Stimulated activated naive CD8-positive, alpha-beta T cell treated with anti-CD3 and anti-CD28 coated beads, Interleukin-15, amount 100 ng/mL, for 72 hours (primary cell): ENCODE measurements around the gene SEZ6L.
A peak's percentile ranks its signal among the peaks of the same experiment; 100 is the strongest.

Experiments used
- ATAC-seq: fragments of 150-1000 bp; cut with Tn5 transposase; 2 replicates; pipeline ENCODE4 v1.10.0; 2021; ENCODE audit warnings: mild to moderate bottlenecking, moderate library complexity
- DNase-seq, 2 donors: peaks; one replicate each; pipeline ENCODE4 v3.0.0; 2021 to 2022
- H3K27ac Mint-ChIP-seq, 2 donors: one replicate each; pipeline ENCODE4 v1.8.0; 2022; ENCODE audit warnings: mild to moderate bottlenecking in 2 of 2, mixed read lengths in 2 of 2, moderate library complexity in 2 of 2
- H3K27me3 Mint-ChIP-seq: one replicate; pipeline ENCODE4 v1.8.0; 2022; ENCODE audit warnings: mixed read lengths
- H3K4me1 Mint-ChIP-seq: one replicate; pipeline ENCODE4 v1.8.0; 2022; ENCODE audit warnings: mild to moderate bottlenecking, mixed read lengths
- H3K4me3 Mint-ChIP-seq, 2 donors: one replicate each; pipeline ENCODE4 v1.8.0; 2022; ENCODE audit warnings: mild to moderate bottlenecking in 2 of 2, mixed read lengths in 2 of 2, moderate library complexity in 1 of 2
- H3K9me3 Mint-ChIP-seq, 2 donors: one replicate each; pipeline ENCODE4 v1.8.0; 2022; ENCODE audit warnings: mixed read lengths in 2 of 2

The SEZ6L gene

GRCh38 chr22:26259510-26259909, 90.2 kb downstream of the SEZ6L start:
- Mint-ChIP-seq H3K9me3 (no peaks in the 10 kb centered on the region), H3K4me1 (no peaks in the 10 kb centered on the region), H3K4me3 (no peak overlapping the region), H3K27me3 (peaks cover 44% of the 10 kb centered on the region), H3K27ac (no peak overlapping the region)
- DNase-seq (no peak), ATAC-seq (no peak)

GRCh38 chr22:26264162-26264561, 94.9 kb downstream of the SEZ6L start:
- Mint-ChIP-seq H3K27ac (no peak overlapping the region), H3K4me3 (no peak overlapping the region), H3K4me1 (no peaks in the 10 kb centered on the region), H3K9me3 (no peaks in the 10 kb centered on the region), H3K27me3 (peaks cover 35% of the 10 kb centered on the region)
- DNase-seq (no peak), ATAC-seq (no peak)

DNA sequence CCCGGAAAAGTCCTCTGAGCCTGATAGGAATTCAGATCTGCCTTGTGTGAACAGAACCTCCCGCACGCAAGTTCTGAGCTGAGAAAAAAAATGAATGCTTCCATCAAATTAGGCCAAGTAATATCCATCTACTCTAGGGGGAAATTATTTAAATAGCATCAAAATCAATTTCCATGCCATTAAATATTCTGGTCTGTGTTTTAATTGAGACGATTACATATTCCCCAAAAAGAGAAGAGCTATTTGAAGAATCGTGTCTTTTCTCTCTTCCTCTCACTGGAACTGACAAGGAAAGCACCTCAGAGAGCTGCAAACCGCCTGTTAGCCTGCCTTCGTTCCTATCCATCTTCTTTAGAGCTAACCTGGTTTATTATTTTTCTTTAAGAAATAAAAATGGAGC, 96.0 kb downstream of the SEZ6L start:
- Mint-ChIP-seq H3K4me1 (no peaks in the 10 kb centered on the region), H3K9me3 (no peaks in the 10 kb centered on the region), H3K27ac (no peak overlapping the region), H3K4me3 (no peak overlapping the region), H3K27me3 (peaks cover 43% of the 10 kb centered on the region)
- DNase-seq = no peak
- ATAC-seq = no peak

GRCh38 chr22:26265909-26266308, 96.6 kb downstream of the SEZ6L start:
- no peak for ATAC-seq
- Mint-ChIP-seq H3K27me3 (peaks cover 48% of the 10 kb centered on the region), H3K4me1 (no peaks in the 10 kb centered on the region), H3K27ac (no peak overlapping the region), H3K9me3 (no peaks in the 10 kb centered on the region), H3K4me3 (no peak overlapping the region)
- no peak for DNase-seq

DNA sequence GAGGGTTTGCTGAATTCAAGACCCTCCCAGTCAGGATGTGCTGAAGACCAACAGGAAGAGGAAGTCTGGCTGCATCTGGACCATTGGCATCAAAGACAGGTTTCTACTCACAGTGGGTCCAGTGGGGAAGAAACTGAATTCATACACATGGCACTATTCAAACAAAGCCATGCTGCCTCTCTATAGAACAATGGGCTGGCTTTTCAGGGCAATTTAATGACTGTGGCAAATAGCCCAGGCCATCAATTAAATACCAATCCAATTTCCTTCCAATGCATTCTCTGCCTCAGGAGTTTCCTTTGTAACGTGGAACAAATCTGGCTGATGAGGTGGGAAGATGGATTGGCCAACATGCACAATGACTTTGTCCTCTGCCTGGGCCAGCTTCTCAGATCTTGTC, 98.6 kb downstream of the SEZ6L start:
- no peaks in the 10 kb centered on the region for H3K4me1 Mint-ChIP-seq
- DNase-seq = no peak
- ATAC-seq = no peak
- peaks cover 35% of the 10 kb centered on the region for H3K27me3 Mint-ChIP-seq
- H3K4me3 Mint-ChIP-seq = no peak overlapping the region
- no peaks in the 10 kb centered on the region for H3K9me3 Mint-ChIP-seq
- H3K27ac Mint-ChIP-seq = no peak overlapping the region

GRCh38 chr22:26269572-26269971, 100.3 kb downstream of the SEZ6L start:
- Mint-ChIP-seq H3K9me3 (no peaks in the 10 kb centered on the region), H3K27ac (no peak overlapping the region), H3K4me3 (no peak overlapping the region), H3K4me1 (no peaks in the 10 kb centered on the region), H3K27me3 (peaks cover 32% of the 10 kb centered on the region)
- DNase-seq (no peak), ATAC-seq (no peak)

DNA sequence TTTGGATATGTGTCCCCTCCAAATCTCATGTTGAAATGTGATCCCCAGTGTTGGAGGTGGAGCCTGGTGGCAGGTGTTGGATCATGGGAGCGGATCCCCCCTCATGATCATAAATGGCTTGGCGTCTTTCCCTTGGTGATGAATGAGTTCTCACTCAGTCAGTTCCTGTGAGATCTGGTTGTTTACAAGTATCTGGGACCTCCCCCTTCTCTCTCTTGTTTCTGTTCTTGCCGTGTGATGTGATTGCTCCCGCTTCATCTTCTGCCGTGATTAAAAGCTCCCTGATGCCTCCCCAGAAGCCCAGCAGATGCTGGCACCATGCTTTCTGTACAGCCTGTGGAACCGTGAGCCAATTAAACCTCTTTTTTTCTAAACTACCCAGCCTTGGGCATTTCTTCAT, 102.2 kb downstream of the SEZ6L start:
- H3K27ac Mint-ChIP-seq = no peak overlapping the region
- H3K9me3 Mint-ChIP-seq = no peaks in the 10 kb centered on the region
- no peak overlapping the region for H3K4me3 Mint-ChIP-seq
- peaks cover 34% of the 10 kb centered on the region for H3K27me3 Mint-ChIP-seq
- no peak for DNase-seq
- no peak for ATAC-seq
- no peaks in the 10 kb centered on the region for H3K4me1 Mint-ChIP-seq

- H3K4me1 Mint-ChIP-seq = no peaks in the 10 kb centered on the region
- H3K9me3 Mint-ChIP-seq = no peaks in the 10 kb centered on the region
- no peak overlapping the region for H3K27ac Mint-ChIP-seq
- peaks cover 42% of the 10 kb centered on the region for H3K27me3 Mint-ChIP-seq
- no peak overlapping the region for H3K4me3 Mint-ChIP-seq
- no peak for DNase-seq
- ATAC-seq = no peak
Observed at GRCh38 chr22:26273011-26273675, 103.9 kb downstream of the SEZ6L start.

DNA sequence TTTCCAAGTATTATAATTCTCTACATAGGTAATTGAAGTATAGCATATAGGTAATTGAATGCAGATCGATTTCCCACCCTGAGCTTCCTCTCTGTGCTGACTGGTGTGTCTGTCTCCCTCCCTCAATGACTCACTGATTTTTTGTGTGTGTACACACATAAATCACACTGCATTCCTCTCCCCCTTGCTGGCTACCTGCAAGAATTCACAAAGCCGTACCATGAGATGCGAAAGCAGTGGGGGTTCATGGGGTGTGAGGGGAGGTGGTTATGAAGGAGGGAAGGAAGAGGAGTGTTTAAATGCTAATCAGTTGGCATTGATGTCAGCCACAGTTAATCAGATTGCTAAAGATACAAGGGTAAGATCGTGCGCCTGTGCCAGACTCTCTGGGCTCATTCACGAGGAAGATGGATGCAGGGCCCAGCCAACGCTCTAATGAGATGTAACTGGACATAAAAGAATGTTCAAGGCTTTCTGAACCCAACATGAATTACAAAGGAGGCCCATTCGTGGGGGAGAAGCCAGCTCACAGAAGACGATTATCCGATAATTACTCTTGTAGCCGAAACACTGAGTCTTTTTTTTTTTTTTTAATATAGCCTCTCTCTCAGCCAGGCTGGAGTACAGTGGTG, 107.4 kb downstream of the SEZ6L start:
- Mint-ChIP-seq H3K27ac (no peak overlapping the region), H3K4me3 (no peak overlapping the region), H3K4me1 (no peaks in the 10 kb centered on the region), H3K9me3 (no peaks in the 10 kb centered on the region), H3K27me3 (peaks cover 38% of the 10 kb centered on the region)
- ATAC-seq (no peak), DNase-seq (no peak)

DNA sequence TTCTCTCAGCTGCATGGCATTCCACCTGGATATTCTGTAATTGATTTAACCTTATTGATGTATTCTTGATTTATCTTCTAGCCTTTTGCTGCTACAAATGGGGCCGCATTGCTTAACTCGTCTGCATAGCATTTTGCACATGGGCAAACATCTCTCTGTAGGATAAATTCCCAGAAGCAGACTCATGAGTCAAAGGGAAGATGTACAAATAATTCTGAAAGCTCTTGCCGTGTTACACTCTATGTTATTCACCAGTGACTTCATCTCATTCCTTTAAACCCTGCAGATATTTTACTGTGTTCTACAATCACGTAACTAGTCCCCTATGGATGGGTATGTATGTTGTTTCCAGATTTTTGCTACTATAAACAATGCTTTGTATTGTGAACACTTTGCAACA, 112.7 kb downstream of the SEZ6L start:
- Mint-ChIP-seq H3K27ac (no peak overlapping the region), H3K4me3 (no peak overlapping the region), H3K9me3 (no peaks in the 10 kb centered on the region), H3K4me1 (no peaks in the 10 kb centered on the region), H3K27me3 (peaks cover 41% of the 10 kb centered on the region)
- no peak for DNase-seq
- ATAC-seq = no peak

DNA sequence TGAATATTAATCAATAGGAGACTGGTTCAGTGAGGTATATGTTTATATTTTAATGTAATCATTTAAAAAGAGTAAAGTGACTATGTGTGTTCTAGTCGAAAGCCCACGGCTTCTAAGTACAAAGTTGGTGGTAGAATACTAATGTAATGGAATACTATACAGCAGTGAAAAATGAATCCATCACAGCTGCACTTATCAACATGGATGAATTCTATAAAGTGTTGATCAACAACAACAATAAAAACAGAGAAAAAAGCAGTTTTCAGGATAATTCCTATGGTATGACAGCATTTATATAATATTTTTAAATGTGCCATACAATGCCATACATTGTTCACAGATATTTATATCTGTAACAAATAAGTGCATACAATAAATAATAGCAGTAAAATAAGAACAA, 114.1 kb downstream of the SEZ6L start:
- no peak overlapping the region for H3K4me3 Mint-ChIP-seq
- DNase-seq = no peak
- H3K27me3 Mint-ChIP-seq = peaks cover 29% of the 10 kb centered on the region
- H3K27ac Mint-ChIP-seq = no peak overlapping the region
- H3K9me3 Mint-ChIP-seq = no peaks in the 10 kb centered on the region
- H3K4me1 Mint-ChIP-seq = no peaks in the 10 kb centered on the region
- no peak for ATAC-seq

- no peak for ATAC-seq
- Mint-ChIP-seq H3K27ac (peak overlapping the region in 1 of 2 donors; percentile 85), H3K9me3 (no peaks in the 10 kb centered on the region), H3K27me3 (peaks cover 29% of the 10 kb centered on the region), H3K4me3 (no peak overlapping the region), H3K4me1 (no peaks in the 10 kb centered on the region)
- no peak for DNase-seq
Observed at GRCh38 chr22:26285632-26286031, 116.4 kb downstream of the SEZ6L start.

DNA sequence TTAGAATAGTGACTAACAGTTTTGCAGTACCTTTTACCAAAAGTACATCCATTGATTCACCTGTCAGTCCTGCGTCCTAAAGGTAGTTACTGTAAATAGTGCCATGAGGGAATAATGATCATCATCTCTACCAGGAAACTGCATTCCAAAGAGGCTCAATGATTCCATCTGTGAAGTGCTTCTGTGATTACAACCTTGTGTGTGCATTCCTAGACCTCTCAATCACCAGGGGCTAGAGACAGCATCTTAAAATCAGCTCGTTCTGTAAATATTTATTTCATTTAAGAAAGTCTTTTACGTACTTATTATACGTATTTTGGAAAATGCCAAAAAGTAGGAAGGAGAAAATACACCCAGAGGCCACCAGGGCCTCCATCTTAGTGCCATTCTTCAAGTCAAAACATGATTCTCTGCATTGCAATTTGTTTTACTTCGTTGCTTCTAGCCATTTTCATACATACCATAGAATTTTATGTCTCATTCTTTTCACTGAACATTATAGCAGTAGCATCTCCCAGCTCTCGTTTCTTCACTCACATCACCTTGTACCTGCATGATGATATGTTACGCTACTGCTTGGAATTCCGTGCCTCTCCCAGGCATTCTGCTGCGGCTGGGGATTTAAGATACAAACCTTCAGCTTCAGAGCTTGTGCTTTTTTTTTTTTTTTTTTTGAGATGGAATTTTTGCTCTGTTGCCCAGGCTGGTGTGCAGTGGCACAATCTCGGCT, 117.0 kb downstream of the SEZ6L start:
- Mint-ChIP-seq H3K4me3 (no peak overlapping the region), H3K27me3 (peaks cover 29% of the 10 kb centered on the region), H3K4me1 (no peaks in the 10 kb centered on the region), H3K9me3 (no peaks in the 10 kb centered on the region), H3K27ac (no peak overlapping the region)
- DNase-seq (no peak), ATAC-seq (no peak)

DNA sequence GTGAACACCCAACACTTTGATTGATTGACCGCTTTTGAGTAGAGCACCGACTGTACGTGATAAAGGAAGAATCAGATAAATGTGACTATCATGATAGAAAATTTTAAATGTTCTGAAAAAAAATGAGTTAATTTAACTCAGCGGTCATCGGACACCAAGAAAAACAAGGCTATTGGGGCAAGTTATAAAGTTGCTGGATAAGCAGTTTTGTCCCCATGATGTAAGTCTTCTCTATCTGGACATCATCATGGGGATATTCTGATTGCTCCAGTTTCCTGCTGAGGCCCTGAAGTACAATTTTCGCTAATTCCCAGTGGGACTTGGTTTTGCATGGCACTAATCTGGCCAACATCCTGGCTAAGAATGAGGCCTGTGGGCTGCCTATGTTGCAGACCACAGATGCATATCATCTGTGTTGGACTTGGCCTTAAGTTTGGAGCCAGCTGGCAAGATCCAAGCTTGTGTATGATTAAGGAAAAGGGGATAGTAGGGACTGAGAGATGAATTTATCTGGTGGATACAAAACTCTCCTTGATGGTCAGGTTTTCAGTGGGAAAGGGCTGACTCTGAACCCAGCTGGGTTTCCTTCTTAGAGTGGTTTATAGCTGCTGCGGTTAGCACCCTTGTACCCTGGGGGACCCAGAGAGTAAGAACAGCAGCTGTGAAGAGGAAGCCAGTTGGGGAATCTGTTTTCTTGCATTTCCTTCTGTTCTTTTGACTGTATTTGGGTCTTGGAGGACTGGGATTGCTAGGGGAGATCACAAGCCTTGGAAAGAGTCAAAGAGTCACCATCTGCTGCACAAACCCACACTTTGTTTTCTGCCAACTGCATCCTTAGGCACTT, 118.3 kb downstream of the SEZ6L start:
- no peak overlapping the region for H3K4me3 Mint-ChIP-seq
- H3K4me1 Mint-ChIP-seq = no peaks in the 10 kb centered on the region
- DNase-seq (no peak), ATAC-seq (no peak)
- peaks cover 19% of the 10 kb centered on the region for H3K27me3 Mint-ChIP-seq
- no peak overlapping the region for H3K27ac Mint-ChIP-seq
- no peaks in the 10 kb centered on the region for H3K9me3 Mint-ChIP-seq

DNA sequence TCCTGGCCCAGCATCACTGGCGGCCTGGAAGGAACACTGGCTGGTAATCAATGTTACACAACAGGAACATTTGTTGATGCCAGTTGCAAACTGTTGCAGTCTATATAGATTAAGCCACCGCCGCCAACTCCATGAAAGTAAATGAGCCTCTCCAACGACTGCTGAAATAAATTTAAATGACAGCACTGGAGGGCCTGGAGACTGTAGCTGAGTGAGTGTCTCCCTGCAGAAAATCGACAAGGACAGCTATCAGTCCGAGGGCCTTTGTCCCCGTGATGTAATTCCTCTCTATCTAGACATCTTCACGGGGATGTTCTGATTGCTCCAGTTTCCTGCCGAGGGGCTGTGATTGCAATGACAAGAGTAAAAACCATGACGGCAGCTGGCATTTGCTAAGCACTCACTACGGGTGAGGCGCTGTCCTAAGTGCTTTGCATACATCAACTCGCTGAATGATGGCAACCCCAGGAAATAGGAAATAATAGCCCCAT, 120.4 kb downstream of the SEZ6L start:
- H3K27me3 Mint-ChIP-seq = peaks cover 17% of the 10 kb centered on the region
- ATAC-seq (no peak), DNase-seq (no peak)
- no peaks in the 10 kb centered on the region for H3K9me3 Mint-ChIP-seq
- H3K27ac Mint-ChIP-seq = peak overlapping the region in 1 of 2 donors; percentile 61
- no peak overlapping the region for H3K4me3 Mint-ChIP-seq
- peaks cover 8% of the 10 kb centered on the region for H3K4me1 Mint-ChIP-seq
